Body of pancreas (tissue), 4 donors: Measurements from ENCODE around the gene ACTN4. TPM values are rescaled to one million over a fixed set of nuclear protein-coding genes. Genes with fewer than 3 reads are reported as not detected.

ENCODE experiments used
- ATAC-seq: fragments of 150-250 bp; one replicate; pipeline ENCODE4 v1.9.1; 2016
- DNase-seq, 4 donors: peaks; one replicate each; pipeline ENCODE4 v3.0.0-alpha.2; 2019
- H3K27ac ChIP-seq, 4 donors: fragments of 200-600 bp; sonication (generic); 1 replicate in 3 of 4; 2 replicates in 1 of 4; pipeline versions ENCODE4 v1.5.1 to v1.6.1; 2016 to 2019; ENCODE audit warnings: mild to moderate bottlenecking in 1 of 4, mixed read lengths in 1 of 4, moderate library complexity in 1 of 4
- H3K27me3 ChIP-seq, 2 donors: fragments of 200-600 bp; sonication (generic); one replicate each; pipeline ENCODE4 v1.6.0; 2016; ENCODE audit warnings: mild to moderate bottlenecking in 1 of 2
- H3K36me3 ChIP-seq, 2 donors: fragments of 200-600 bp; sonication (generic); replicated peaks in 1 of 2; 2 replicates each; pipeline ENCODE4 v1.5.1; 2016; ENCODE audit warnings: low read depth in 2 of 2; ENCODE audit not compliant: insufficient read depth in 1 of 2
- H3K4me1 ChIP-seq: fragments of 200-600 bp; sonication (generic); one replicate; pipeline ENCODE4 v1.6.0; 2016
- H3K4me3 ChIP-seq, 2 donors: fragments of 200-600 bp; sonication (generic); 1 replicate in 1 of 2; 2 replicates in 1 of 2; pipeline ENCODE4 v1.5.1; 2016 to 2019
- H3K9me3 ChIP-seq, 3 donors: fragments of 200-600 bp; sonication (generic); 1 replicate in 2 of 3; 2 replicates in 1 of 3; pipeline ENCODE4 v1.5.1; 2016
- CTCF ChIP-seq, 7 experiments: fragments of 450-650 bp in 4 of 7; fragments of 200-600 bp in 3 of 7; sonication (generic) in 3 of 7; IDR thresholded peaks; one replicate each; pipeline ENCODE4 v1.5.1; 2016 to 2019; ENCODE audit warnings: antibody characterized with exemption in 7 of 7
- POLR2A ChIP-seq, 3 donors: fragments of 450-650 bp; IDR thresholded peaks; one replicate each; pipeline ENCODE4 v1.6.1; 2016; ENCODE audit warnings: antibody characterized with exemption in 3 of 3, mild to moderate bottlenecking in 2 of 3
- WGBS, 2 donors: methylation state at CpG; one replicate each; pipeline ENCODE4 v1.1.5; 2017; 5-methylcytosine and 5-hydroxymethylcytosine counted together
- intact Hi-C: fragments of 100-400 bp; cut with DNase I; formaldehyde crosslinking; loops from one replicate; pipeline ENCODE4 v1.15.1; 2023
- total RNA-seq, 2 donors: library from RNA; depleted of rRNA; stranded (reverse); fragments of >200 nt; gene quantifications; one replicate each; pipeline ENCODE4 v1.1.0, GENCODE V29; 2016

The ACTN4 gene
- total RNA-seq, 2 donors from 2014 or later: 143 to 148 TPM

GRCh38 chr19:38615007-38615581 lies 32.4 kb upstream of the ACTN4 start:
- H3K9me3 ChIP-seq: no peaks in the 10 kb centered on the region
- H3K27ac ChIP-seq: no peak overlapping the region
- ATAC-seq: no peak
- TF ChIP-seq CTCF (IDR thresholded peaks at IDR 0.05): no peak
- no peak for TF ChIP-seq POLR2A (IDR thresholded peaks at IDR 0.05)
- peaks cover 14% of the 10 kb centered on the region for H3K4me1 ChIP-seq
- DNase-seq: no peak
- H3K4me3 ChIP-seq: no peak overlapping the region
- H3K36me3 ChIP-seq: no peaks in the 10 kb centered on the region
- H3K27me3 ChIP-seq: no peaks in the 10 kb centered on the region
- 74 to 80% methylated on average over 7 of the region's 7 CpGs for WGBS, 2 donors
- intact Hi-C loops: loop anchor here (10.0 kb wide), 1 partner anchor 220 kb away; no protein-coding TSS in a partner anchor

GRCh38 chr19:38616265-38616664 lies 31.2 kb upstream of the ACTN4 start:
- ATAC-seq (no peak), DNase-seq (no peak)
- WGBS, 2 donors: 78 to 87% methylated on average over 6 of the region's 6 CpGs
- Histone ChIP-seq H3K36me3 (no peaks in the 10 kb centered on the region), H3K4me1 (peaks cover 17% of the 10 kb centered on the region), H3K27me3 (no peaks in the 10 kb centered on the region), H3K27ac (no peak overlapping the region), H3K9me3 (no peaks in the 10 kb centered on the region), H3K4me3 (no peak overlapping the region)
- TF ChIP-seq POLR2A (IDR thresholded peaks at IDR 0.05) (no peak), CTCF (IDR thresholded peaks at IDR 0.05) (no peak)
- intact Hi-C loops: loop anchor here (10.0 kb wide), 1 partner anchor 221 kb away; no protein-coding TSS in a partner anchor

- TF ChIP-seq POLR2A (IDR thresholded peaks at IDR 0.05): no peak
- no peak for TF ChIP-seq CTCF (IDR thresholded peaks at IDR 0.05)
- peaks cover 0 to 3% of the 10 kb centered on the region in 2 donors for H3K36me3 ChIP-seq
- H3K27ac ChIP-seq: no peak overlapping the region
- no peak for DNase-seq
- ATAC-seq: no peak
- WGBS, 2 donors: 56 to 80% methylated on average over 9 of the region's 9 CpGs
- H3K4me1 ChIP-seq: peaks cover 17% of the 10 kb centered on the region
- no peaks in the 10 kb centered on the region for H3K27me3 ChIP-seq
- H3K4me3 ChIP-seq: no peak overlapping the region
- intact Hi-C loops: loop anchor here (10.0 kb wide), 1 partner anchor 223 kb away; no protein-coding TSS in a partner anchor
- no peaks in the 10 kb centered on the region for H3K9me3 ChIP-seq
Measured at GRCh38 chr19:38617283-38617763, 30.1 kb upstream of the ACTN4 start.

- intact Hi-C loops: loop anchor here (10.0 kb wide), 1 partner anchor 223 kb away; no protein-coding TSS in a partner anchor
Measured at GRCh38 chr19:38617764-38618589, 29.5 kb upstream of the ACTN4 start, which contains the start of gene MAP4K1. Gene MAP4K1, minus strand, starts transcription at chr19:38617953. Its CDS starts 58 bp downstream, at chr19:38617895.

More at GRCh38 chr19:38617764-38618589, 29.5 kb upstream of the ACTN4 start, which contains the start of gene MAP4K1:
- 32 to 76% methylated on average over 5 to 28 of the region's 28 CpGs for WGBS, 2 donors
- Histone ChIP-seq H3K36me3 (peaks cover 0 to 3% of the 10 kb centered on the region in 2 donors), H3K27ac (peak within 1 kb of the TSS in 3 of 4 donors; percentile 59 to 78 (median 76)), H3K4me3 (peak within 1 kb of the TSS; percentile 12 to 24), H3K9me3 (no peaks in the 10 kb centered on the region), H3K4me1 (peaks cover 17% of the 10 kb centered on the region), H3K27me3 (no peaks in the 10 kb centered on the region)
- no peak for TF ChIP-seq CTCF (IDR thresholded peaks at IDR 0.05)
- TF ChIP-seq POLR2A (IDR thresholded peaks at IDR 0.05): no peak
- ATAC-seq: no peak
- DNase-seq: peak; percentile 27 to 44 (median 34)
